Activated CD4-positive, CD25-positive, alpha-beta regulatory T cell treated with anti-CD3 and anti-CD28 coated beads, Interleukin-2, amount 50 U/mL, for 72 hours (primary cell): ENCODE measurements around the gene TSLP.
A peak's percentile ranks its signal among the peaks of the same experiment; 100 is the strongest.

Source experiments
- DNase-seq: peaks from one replicate; pipeline ENCODE4 v3.0.0; 2021

Gene TSLP

GRCh38 chr5:111071413-111071812, at the start of gene TSLP:
Gene TSLP (plus strand): TSS chr5:111071713. CDS start chr5:111071891, 178 bp downstream.
- no peak for DNase-seq

- no peak for DNase-seq
Measured at GRCh38 chr5:111022301-111022700, 49.2 kb upstream of the TSLP start.

DNA sequence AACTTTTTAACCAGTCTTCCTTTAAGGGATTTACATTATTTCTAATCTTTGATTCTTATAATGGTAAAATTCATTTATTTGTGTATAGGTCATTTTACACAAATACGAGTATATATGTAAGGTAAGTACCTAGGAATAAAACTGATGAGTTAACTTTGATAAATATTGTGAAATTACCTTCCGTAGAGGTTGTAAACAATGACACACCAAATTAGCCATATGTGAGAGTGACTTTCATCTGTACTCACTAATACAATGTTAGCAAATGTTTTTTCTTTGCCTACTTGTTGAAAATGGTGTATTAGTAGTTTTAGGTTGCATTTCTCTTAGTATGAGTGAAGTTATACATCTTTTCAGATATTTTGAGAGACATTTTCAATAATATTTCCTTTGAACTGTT, 42.6 kb upstream of the TSLP start:
- no peak for DNase-seq

DNA sequence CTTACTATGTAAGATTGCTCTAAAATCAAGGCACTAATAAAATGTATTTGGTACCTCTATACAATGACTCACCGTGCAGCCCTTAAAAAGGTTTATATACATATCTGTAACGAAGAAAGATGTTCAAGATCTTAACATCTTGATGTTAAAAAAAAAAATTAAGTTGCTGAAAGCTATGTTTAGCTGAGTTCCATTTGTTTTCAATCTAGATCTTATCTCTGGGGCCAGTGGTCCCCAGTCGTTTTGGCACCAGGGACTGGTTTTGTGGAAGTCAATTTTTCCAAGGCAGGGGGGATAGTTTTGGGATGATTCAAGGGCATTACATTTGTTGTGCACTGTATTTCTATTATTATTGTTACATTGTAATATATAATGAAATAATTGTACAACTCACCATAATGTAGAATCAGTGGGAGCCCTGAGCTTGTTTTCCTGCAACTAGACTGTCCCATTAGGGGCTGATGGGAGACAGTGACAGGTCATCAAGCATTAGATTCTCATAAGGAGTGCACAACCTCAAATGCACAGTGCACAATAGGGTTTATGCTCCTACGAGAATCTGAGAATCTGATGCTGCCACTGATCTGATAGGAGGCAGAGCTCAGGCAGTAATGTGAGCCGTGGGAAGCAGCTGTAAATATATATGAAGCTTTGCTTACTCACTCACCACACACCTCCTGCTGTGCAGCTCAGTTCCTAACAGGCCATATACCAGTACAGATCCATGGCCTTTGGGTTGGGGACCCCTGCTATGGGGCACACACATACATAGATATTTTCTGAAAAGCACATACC, 27.6 kb upstream of the TSLP start:
- no peak for DNase-seq

DNA sequence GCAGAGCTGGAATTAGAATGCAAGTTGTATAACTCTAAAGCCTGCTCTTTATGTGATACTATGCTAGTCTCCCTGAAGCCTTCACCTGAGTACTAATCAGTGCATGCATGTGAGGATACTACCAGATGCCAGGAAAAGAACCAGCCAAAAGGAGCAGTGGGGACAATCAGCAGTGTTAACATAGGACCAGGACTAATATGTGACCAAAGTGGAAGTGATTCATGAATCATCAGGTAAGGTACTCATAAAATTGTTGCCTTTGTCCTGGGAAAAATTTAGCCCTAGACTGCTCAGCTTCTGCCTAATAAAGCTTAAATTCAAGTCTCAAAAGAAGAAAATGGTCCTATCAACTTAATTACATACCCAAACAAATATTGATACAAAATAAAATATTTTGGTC, 13.4 kb upstream of the TSLP start:
- DNase-seq, result no peak

DNA sequence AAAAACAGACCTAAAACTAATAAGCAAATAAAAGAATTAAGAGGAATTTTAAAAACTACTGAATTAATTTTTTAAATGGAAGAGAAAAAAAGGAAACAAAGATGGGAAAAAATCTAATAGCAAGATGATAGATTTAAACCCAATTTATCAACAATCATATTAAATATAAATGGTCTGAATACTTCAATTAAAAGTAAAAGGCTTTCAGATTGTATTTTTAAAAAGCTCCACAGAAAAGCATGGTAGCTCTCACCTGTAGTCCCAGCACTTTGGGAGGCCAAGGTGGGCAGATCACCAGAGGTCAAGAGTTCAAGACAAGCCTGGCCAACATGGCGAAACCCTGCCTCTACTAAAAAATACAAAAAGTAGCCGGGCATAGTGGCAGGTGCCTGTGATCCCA, 11.3 kb upstream of the TSLP start:
- no peak for DNase-seq

DNA sequence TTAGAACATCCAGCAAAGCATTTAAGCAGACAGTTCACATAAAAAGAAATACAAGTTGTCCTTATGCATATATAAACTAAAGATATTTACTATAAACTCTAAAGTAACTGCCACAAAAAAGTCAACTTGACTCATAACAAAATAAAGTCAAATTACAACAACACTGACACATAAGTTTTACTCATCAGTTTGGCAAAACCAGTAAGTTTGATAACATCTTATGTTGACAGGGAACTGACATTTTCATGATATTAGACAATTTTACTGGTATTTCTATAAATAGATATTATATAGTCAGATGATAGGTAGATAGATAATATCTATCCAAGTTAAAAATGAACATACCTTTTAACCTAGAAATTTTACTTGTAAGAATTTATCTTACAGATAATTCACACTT, 9.9 kb upstream of the TSLP start:
- no peak for DNase-seq

DNA sequence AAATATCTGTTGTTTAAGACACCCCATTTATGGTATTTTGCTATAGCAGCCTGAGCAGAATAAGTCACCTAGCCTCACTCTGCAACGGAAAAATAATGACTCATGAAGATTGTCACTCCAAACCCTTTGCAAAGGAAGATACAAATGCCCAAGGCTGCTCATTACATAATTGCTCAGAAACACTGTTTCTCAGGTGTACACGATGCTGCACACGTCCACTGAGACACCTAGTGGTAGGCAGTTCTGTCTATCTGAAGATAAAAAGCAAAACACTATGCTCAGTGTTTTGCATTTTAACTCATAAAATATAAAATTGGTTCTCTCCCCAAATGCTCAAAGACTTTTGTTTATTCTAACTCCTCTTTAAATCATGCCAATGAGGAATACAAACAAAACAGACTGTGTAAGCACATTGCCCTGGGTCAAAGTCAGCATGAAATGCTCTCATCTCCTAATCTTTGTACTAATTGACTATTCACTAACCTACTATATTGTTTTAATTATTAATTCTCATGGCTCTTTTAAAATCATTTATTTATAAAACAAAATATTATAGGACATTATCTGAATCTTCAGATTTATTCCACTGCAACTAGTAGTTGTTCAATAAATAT, 7.7 kb upstream of the TSLP start:
- DNase-seq, result no peak

- DNase-seq, result no peak
Measured at GRCh38 chr5:111066261-111066938, 5.1 kb upstream of the TSLP start.

DNA sequence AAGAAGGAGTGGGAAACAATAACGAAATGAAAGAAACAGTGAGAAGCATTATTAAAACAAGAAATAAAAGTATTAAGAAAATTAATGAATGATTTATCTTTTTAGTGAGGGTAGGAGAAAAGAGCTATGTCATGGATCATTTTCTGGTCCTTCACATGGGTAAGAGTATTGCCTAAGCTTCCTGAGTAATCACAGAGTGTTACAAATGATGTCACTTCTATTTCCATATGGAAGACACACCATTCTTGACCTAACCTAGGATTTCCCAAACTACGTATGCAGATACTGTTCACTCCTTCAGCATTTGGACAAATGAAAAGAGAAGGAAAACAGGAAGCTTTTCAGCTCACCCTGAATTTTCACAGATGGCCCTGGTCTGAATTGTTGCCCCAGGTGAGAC, 3.3 kb upstream of the TSLP start:
- DNase-seq, result no peak

GRCh38 chr5:111069839-111070238, 1.7 kb upstream of the TSLP start:
- no peak for DNase-seq

- no peak for DNase-seq
Measured at GRCh38 chr5:111070272-111071134, 1.0 kb upstream of the TSLP start.

GRCh38 chr5:111072949-111073682, 1.6 kb downstream of the TSLP start:
- DNase-seq, result peak; percentile 46

DNA sequence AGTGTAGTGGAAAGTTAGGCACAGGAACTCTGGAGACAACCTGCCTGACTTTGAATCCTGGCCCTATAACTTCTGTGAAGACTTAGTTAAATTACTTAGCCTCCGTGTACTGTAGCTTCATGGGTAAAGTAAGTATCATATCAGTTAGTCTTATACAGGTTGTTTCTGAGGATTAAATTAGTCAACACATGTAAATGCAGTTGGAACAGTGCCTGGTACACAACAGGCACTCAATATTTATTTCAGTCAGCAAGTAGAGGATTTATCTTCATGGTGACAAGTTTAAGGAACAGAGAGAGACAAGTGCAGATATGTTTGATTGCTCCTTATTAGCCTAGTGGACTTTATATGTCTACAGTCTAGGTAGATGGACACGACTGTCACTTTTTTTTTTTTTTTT, 2.7 kb downstream of the TSLP start:
- DNase-seq, result no peak

GRCh38 chr5:111075520-111075919, 4.0 kb downstream of the TSLP start:
- no peak for DNase-seq

DNA sequence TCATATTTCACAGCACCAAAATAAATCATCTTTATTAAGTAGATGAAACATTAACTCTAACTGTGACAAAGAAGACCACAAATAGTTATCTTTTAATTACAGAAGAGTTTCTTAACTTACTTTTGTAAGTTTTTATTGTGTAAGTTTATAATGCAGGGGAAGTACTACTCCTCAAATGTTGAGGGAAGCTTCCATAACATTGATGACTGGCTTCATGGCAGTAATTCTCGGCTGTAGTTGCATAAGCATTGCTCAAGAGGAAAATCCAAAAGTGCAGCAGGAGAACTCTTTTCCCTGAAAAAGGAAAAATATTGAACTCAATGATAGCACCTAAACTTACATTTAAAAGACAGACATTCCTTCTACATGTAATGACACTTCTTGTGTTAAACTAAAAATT, 4.6 kb downstream of the TSLP start:
- DNase-seq, result no peak

DNA sequence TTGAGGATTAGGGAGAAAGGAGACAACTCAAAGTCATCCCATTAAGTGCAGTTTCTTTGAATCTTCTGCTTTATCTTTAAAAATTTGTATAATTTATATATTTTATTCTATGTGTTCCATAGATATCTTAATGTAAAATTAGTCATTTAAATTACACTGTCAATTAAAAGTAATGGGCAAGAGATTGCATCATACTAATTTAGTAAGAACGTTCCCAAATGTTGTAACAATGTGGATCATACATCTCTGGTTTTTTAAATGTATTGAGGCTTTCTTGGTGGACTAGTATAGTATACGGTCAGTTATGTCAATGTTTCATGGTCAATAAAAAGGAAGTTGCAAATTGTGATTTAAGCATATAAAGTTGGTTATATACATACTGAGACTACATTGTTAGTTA, 6.2 kb downstream of the TSLP start:
- DNase-seq, result no peak

DNA sequence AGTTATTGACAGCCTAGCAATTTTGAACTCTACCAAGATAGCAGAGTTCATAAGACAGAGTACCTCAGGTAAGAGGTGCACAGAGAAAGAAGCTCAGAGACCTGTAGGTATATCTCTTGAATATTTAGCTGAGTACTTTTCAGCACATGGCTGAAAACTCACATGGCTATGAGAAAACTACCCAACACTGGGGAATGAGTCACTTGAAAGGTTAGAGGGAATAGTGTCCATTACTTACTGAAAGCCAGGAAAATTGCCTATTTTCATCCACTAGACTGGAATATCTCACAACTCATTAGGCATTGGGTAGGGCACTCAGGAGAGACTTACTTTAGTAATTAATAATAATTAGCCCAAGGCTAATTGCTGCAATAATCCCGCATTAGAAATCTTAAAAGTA, 8.3 kb downstream of the TSLP start:
- no peak for DNase-seq

DNA sequence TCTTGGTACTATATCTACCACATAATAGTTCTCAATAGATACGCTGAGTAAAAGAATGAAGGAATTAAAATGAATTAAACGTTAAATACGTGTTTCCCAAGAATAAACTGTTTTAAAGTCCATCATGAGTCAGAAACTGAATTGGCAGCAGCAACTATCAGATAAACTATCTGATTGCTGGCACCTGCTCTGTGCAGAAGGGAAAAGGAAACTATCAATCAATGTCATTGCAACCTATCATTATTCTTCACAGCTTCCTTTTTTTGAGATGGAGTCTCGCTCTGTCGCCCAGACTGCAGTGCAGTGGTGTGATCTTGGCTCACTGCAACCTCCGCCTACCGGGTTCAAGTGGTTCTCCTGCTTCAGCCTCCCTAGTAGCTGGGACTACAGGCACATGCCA, 11.8 kb downstream of the TSLP start:
- no peak for DNase-seq

DNA sequence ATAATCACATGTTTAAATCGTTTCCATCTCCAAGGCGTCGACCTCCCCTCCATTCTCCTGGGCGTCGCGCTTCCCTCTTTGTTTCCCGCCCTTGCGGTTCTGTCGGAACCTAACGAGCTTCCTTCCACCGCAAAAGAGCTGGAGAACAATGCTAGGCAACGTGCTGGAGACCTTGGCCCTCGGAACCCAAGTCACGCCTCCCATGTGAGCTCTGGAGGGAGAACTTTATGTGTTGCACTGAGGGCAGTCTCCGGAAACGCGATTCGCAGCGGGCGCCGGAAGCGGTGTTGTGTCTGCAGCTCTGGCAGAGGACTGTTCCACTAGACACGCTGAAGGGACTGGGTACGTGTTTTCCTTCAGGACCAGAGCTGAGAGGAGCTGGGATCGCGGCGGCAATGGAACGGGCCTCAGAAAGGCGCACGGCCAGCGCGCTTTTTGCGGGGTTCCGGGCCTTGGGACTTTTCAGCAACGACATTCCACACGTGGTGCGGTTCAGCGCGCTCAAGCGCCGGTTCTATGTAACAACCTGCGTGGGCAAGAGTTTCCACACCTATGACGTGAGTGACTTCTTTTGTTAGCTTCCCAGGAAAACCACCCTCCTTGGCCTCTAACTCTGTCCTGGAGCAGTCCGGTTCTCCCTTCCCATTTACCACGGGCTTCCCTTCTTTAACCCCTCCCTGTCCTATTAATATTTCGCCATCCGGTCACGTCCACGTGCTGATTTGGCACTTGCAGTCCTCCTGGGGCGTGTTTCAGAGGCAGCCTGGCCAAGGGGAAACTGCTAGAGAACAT, 20.7 kb downstream of the TSLP start, which contains the start of gene WDR36:
Gene WDR36 (plus strand): TSS at position 287 of the 792 bp plus-strand sequence. CDS start 109 bp downstream, at position 396.
- DNase-seq, result peak; percentile 87

DNA sequence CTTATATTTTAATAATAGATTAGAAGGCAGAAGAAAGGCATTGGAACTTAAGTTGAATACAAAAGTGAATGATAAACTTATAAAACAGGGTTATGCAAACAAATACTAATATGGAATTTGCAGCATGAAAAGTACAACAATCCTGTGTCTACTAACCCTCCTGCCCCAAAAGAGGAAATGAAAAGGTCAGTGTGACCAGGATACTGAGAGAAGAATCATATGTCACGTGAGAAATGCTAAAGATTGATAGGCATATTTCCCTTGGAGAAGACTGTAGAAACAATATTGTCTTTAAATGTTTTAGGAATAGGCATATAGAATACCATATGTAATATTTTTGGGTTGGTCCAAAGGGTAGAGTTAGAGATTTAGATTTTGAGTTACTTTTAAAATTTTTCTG, 24.5 kb downstream of the TSLP start:
- DNase-seq, result no peak
